ENCODE results near the gene TEP1. TPM values are rescaled to one million over a fixed set of nuclear protein-coding genes. Genes with fewer than 3 reads are reported as not detected.
A peak's percentile ranks its signal among the peaks of the same experiment; 100 is the strongest.

TEP1 gene
- total and polyA plus RNA-seq, 2 experiments from 2014 or later: 3.0 to 8.5 TPM

GRCh38 chr14:20356422-20356821 is 56.9 kb downstream of the TEP1 start (continued):
- TF ChIP-seq, protein P1, sequence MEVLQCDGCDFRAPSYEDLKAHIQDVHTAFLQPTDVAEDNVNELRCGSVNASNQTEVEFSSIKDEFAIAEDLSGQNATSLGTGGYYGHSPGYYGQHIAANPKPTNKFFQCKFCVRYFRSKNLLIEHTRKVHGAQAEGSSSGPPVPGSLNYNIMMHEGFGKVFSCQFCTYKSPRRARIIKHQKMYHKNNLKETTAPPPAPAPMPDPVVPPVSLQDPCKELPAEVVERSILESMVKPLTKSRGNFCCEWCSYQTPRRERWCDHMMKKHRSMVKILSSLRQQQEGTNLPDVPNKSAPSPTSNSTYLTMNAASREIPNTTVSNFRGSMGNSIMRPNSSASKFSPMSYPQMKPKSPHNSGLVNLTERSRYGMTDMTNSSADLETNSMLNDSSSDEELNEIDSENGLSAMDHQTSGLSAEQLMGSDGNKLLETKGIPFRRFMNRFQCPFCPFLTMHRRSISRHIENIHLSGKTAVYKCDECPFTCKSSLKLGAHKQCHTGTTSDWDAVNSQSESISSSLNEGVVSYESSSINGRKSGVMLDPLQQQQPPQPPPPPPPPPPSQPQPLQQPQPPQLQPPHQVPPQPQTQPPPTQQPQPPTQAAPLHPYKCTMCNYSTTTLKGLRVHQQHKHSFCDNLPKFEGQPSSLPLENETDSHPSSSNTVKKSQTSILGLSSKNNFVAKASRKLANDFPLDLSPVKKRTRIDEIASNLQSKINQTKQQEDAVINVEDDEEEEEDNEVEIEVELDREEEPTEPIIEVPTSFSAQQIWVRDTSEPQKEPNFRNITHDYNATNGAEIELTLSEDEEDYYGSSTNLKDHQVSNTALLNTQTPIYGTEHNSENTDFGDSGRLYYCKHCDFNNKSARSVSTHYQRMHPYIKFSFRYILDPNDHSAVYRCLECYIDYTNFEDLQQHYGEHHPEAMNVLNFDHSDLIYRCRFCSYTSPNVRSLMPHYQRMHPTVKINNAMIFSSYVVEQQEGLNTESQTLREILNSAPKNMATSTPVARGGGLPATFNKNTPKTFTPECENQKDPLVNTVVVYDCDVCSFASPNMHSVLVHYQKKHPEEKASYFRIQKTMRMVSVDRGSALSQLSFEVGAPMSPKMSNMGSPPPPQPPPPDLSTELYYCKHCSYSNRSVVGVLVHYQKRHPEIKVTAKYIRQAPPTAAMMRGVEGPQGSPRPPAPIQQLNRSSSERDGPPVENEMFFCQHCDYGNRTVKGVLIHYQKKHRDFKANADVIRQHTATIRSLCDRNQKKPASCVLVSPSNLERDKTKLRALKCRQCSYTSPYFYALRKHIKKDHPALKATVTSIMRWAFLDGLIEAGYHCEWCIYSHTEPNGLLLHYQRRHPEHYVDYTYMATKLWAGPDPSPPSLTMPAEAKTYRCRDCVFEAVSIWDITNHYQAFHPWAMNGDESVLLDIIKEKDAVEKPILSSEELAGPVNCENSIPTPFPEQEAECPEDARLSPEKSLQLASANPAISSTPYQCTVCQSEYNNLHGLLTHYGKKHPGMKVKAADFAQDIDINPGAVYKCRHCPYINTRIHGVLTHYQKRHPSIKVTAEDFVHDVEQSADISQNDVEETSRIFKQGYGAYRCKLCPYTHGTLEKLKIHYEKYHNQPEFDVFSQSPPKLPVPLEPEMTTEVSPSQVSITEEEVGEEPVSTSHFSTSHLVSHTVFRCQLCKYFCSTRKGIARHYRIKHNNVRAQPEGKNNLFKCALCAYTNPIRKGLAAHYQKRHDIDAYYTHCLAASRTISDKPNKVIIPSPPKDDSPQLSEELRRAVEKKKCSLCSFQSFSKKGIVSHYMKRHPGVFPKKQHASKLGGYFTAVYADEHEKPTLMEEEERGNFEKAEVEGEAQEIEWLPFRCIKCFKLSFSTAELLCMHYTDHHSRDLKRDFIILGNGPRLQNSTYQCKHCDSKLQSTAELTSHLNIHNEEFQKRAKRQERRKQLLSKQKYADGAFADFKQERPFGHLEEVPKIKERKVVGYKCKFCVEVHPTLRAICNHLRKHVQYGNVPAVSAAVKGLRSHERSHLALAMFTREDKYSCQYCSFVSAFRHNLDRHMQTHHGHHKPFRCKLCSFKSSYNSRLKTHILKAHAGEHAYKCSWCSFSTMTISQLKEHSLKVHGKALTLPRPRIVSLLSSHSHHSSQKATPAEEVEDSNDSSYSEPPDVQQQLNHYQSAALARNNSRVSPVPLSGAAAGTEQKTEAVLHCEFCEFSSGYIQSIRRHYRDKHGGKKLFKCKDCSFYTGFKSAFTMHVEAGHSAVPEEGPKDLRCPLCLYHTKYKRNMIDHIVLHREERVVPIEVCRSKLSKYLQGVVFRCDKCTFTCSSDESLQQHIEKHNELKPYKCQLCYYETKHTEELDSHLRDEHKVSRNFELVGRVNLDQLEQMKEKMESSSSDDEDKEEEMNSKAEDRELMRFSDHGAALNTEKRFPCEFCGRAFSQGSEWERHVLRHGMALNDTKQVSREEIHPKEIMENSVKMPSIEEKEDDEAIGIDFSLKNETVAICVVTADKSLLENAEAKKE (CRISPR knock-in tag; IDR thresholded peaks at IDR 0.05): no peak
- no peak for TF ChIP-seq NANOG (IDR thresholded peaks at IDR 0.05; ENCODE audit: borderline replicate concordance)
- no peak for TF ChIP-seq CREB1 (CRISPR knock-in tag; IDR thresholded peaks at IDR 0.05; ENCODE audit: low read depth)

GRCh38 chr14:20350860-20351259 is 62.4 kb downstream of the TEP1 start:
- Histone ChIP-seq H3K27ac (ENCODE audit: low read depth) (no peak overlapping the region), H3K79me2 (replicated peaks; ENCODE audit: insufficient read depth) (no peaks in the 10 kb centered on the region), H3K27me3 (ENCODE audit: insufficient read depth) (no peaks in the 10 kb centered on the region), H3K9me2 (ENCODE audit: insufficient read depth) (no peaks in the 10 kb centered on the region), H2AFZ (no peak overlapping the region), H3K36me3 (ENCODE audit: insufficient read depth) (peaks cover 76% of the 10 kb centered on the region), H4K20me1 (replicated peaks; ENCODE audit: insufficient read depth) (no peaks in the 10 kb centered on the region; the same call in 1 of the 2 replicates), H3K4me2 (no peak overlapping the region), H3K4me3 (no peak overlapping the region), H3K4me1 (ENCODE audit: insufficient read depth) (no peaks in the 10 kb centered on the region), H3F3A (replicated peaks; ENCODE audit: low read depth) (no peaks in the 10 kb centered on the region)
- Mint-ChIP-seq H3K27me3 (ENCODE audit: insufficient read depth, low read depth, poor library complexity) (no peaks in the 10 kb centered on the region), H3K9me3 (no peaks in the 10 kb centered on the region), H3K4me1 (no peaks in the 10 kb centered on the region), H3K4me3 (no peak overlapping the region), H3K36me3 (ENCODE audit: low read depth) (peaks cover 87% of the 10 kb centered on the region), H3K27ac (no peak overlapping the region; the same call in 1 of the 2 replicates)
- DNase-seq (ENCODE audit: low spot score): no peak
- ATAC-seq: no peak
- TF ChIP-seq, protein P1 (CRISPR knock-in tag; IDR thresholded peaks at IDR 0.05): no peak
- no peak for TF ChIP-seq CREB1 (CRISPR knock-in tag; IDR thresholded peaks at IDR 0.05; ENCODE audit: low read depth)
- peak; percentile 1 to 15; a peak in 1 of 4 replicates for TF ChIP-seq CTCF (conservative IDR thresholded peaks at IDR 0.05; ENCODE audit: low read depth in 2 of 2)
- TF ChIP-seq, protein P2, sequence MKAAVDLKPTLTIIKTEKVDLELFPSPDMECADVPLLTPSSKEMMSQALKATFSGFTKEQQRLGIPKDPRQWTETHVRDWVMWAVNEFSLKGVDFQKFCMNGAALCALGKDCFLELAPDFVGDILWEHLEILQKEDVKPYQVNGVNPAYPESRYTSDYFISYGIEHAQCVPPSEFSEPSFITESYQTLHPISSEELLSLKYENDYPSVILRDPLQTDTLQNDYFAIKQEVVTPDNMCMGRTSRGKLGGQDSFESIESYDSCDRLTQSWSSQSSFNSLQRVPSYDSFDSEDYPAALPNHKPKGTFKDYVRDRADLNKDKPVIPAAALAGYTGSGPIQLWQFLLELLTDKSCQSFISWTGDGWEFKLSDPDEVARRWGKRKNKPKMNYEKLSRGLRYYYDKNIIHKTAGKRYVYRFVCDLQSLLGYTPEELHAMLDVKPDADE (IDR thresholded peaks at IDR 0.05): no peak
- no peak for TF ChIP-seq EZH2 (IDR thresholded peaks at IDR 0.05; ENCODE audit: low read depth, unreplicated experiment)
